ENCODE results near the gene GPBP1.
"Not testable (repeated sequence)": the region's sequence is repeated elsewhere in the genome, so short reads cannot be mapped to it uniquely, and the experiment has no call there.

GPBP1 gene

GRCh38 chr5:57173319-57174127 lies at the start of gene GPBP1:
TSS of gene GPBP1 (plus strand) at chr5:57174059. CDS start at chr5:57214131, 40,072 bp downstream.
- H3K36me3 ChIP-seq (ENCODE audit: control insufficient read depth, insufficient read depth, low read length), result peaks cover 20% of the 10 kb centered on the region
- H3K27ac ChIP-seq (ENCODE audit: low read depth, low read length), result peak within 1 kb of the TSS; percentile 99
- H3K4me3 ChIP-seq (ENCODE audit: low read depth, low read length), result peak within 1 kb of the TSS; percentile 98
- peaks cover 4% of the 10 kb centered on the region; the same call in 1 of the 2 replicates for H3K4me1 ChIP-seq (ENCODE audit: control insufficient read depth, insufficient read depth, low read length)
- H3K9ac ChIP-seq (ENCODE audit: low read length), result peak within 1 kb of the TSS; percentile 99
- no peaks in the 10 kb centered on the region for H3K9me3 ChIP-seq (ENCODE audit: control insufficient read depth, insufficient read depth, low read depth, low read length)
- no peaks in the 10 kb centered on the region for H3K27me3 ChIP-seq (ENCODE audit: control insufficient read depth, insufficient read depth, low read length)

- no peak overlapping the region for H3K27ac ChIP-seq (ENCODE audit: low read depth, low read length)
- H3K9ac ChIP-seq (ENCODE audit: low read length), result no peak overlapping the region
- H3K27me3 ChIP-seq (ENCODE audit: control insufficient read depth, insufficient read depth, low read length), result no peaks in the 10 kb centered on the region
- 0 out of 2 replicates have a peak, but pooled peaks cover 4% of the 10 kb centered on the region for H3K9me3 ChIP-seq (ENCODE audit: control insufficient read depth, insufficient read depth, low read depth, low read length)
- no peaks in the 10 kb centered on the region for H3K36me3 ChIP-seq (ENCODE audit: control insufficient read depth, insufficient read depth, low read length)
- no peak overlapping the region for H3K4me3 ChIP-seq (ENCODE audit: low read depth, low read length)
- no peaks in the 10 kb centered on the region for H3K4me1 ChIP-seq (ENCODE audit: control insufficient read depth, insufficient read depth, low read length)
These were observed 45.5 kb upstream of the GPBP1 start for GRCh38 chr5:57128325-57128724.

GRCh38 chr5:57133574-57133973 lies 40.3 kb upstream of the GPBP1 start:
- H3K27me3 ChIP-seq (ENCODE audit: control insufficient read depth, insufficient read depth, low read length), result no peaks in the 10 kb centered on the region
- H3K36me3 ChIP-seq (ENCODE audit: control insufficient read depth, insufficient read depth, low read length), result no peaks in the 10 kb centered on the region

GRCh38 chr5:57137401-57137800 lies 36.5 kb upstream of the GPBP1 start:
- no peaks in the 10 kb centered on the region for H3K4me1 ChIP-seq (ENCODE audit: control insufficient read depth, insufficient read depth, low read length)
- no peaks in the 10 kb centered on the region for H3K9me3 ChIP-seq (ENCODE audit: control insufficient read depth, insufficient read depth, low read depth, low read length)
- no peak overlapping the region for H3K4me3 ChIP-seq (ENCODE audit: low read depth, low read length)
- H3K9ac ChIP-seq (ENCODE audit: low read length), result no peak overlapping the region
- no peak overlapping the region for H3K27ac ChIP-seq (ENCODE audit: low read depth, low read length)
- H3K36me3 ChIP-seq (ENCODE audit: control insufficient read depth, insufficient read depth, low read length), result no peaks in the 10 kb centered on the region
- H3K27me3 ChIP-seq (ENCODE audit: control insufficient read depth, insufficient read depth, low read length), result no peaks in the 10 kb centered on the region

More at GRCh38 chr5:57133574-57133973, 40.3 kb upstream of the GPBP1 start:
- Histone ChIP-seq H3K9ac (ENCODE audit: low read length) (no peak overlapping the region), H3K9me3 (ENCODE audit: control insufficient read depth, insufficient read depth, low read depth, low read length) (no peaks in the 10 kb centered on the region), H3K4me1 (ENCODE audit: control insufficient read depth, insufficient read depth, low read length) (no peaks in the 10 kb centered on the region), H3K4me3 (ENCODE audit: low read depth, low read length) (no peak overlapping the region), H3K27ac (ENCODE audit: low read depth, low read length) (no peak overlapping the region)

- Histone ChIP-seq H3K27ac (ENCODE audit: low read depth, low read length) (no peak overlapping the region), H3K9me3 (ENCODE audit: control insufficient read depth, insufficient read depth, low read depth, low read length) (no peaks in the 10 kb centered on the region), H3K36me3 (ENCODE audit: control insufficient read depth, insufficient read depth, low read length) (no peaks in the 10 kb centered on the region), H3K27me3 (ENCODE audit: control insufficient read depth, insufficient read depth, low read length) (no peaks in the 10 kb centered on the region), H3K4me1 (ENCODE audit: control insufficient read depth, insufficient read depth, low read length) (no peaks in the 10 kb centered on the region), H3K9ac (ENCODE audit: low read length) (no peak overlapping the region), H3K4me3 (ENCODE audit: low read depth, low read length) (no peak overlapping the region)
These were observed 21.5 kb upstream of the GPBP1 start for GRCh38 chr5:57152316-57152715.

- no peaks in the 10 kb centered on the region for H3K36me3 ChIP-seq (ENCODE audit: control insufficient read depth, insufficient read depth, low read length)
- no peak overlapping the region for H3K9ac ChIP-seq (ENCODE audit: low read length)
- H3K4me3 ChIP-seq (ENCODE audit: low read depth, low read length), result no peak overlapping the region
- peaks cover 9% of the 10 kb centered on the region; the same call in 1 of the 2 replicates for H3K9me3 ChIP-seq (ENCODE audit: control insufficient read depth, insufficient read depth, low read depth, low read length)
- no peaks in the 10 kb centered on the region for H3K27me3 ChIP-seq (ENCODE audit: control insufficient read depth, insufficient read depth, low read length)
- no peaks in the 10 kb centered on the region for H3K4me1 ChIP-seq (ENCODE audit: control insufficient read depth, insufficient read depth, low read length)
- H3K27ac ChIP-seq (ENCODE audit: low read depth, low read length), result no peak overlapping the region
These were observed 18.8 kb upstream of the GPBP1 start for GRCh38 chr5:57155033-57155432.

- Histone ChIP-seq H3K9me3 (ENCODE audit: control insufficient read depth, insufficient read depth, low read depth, low read length) (peaks cover 9% of the 10 kb centered on the region; the same call in 1 of the 2 replicates), H3K4me1 (ENCODE audit: control insufficient read depth, insufficient read depth, low read length) (no peaks in the 10 kb centered on the region), H3K4me3 (ENCODE audit: low read depth, low read length) (no peak overlapping the region), H3K9ac (ENCODE audit: low read length) (no peak overlapping the region), H3K36me3 (ENCODE audit: control insufficient read depth, insufficient read depth, low read length) (no peaks in the 10 kb centered on the region), H3K27me3 (ENCODE audit: control insufficient read depth, insufficient read depth, low read length) (no peaks in the 10 kb centered on the region), H3K27ac (ENCODE audit: low read depth, low read length) (no peak overlapping the region)
These were observed 16.7 kb upstream of the GPBP1 start for GRCh38 chr5:57157131-57157530.

- H3K27me3 ChIP-seq (ENCODE audit: control insufficient read depth, insufficient read depth, low read length), result no peaks in the 10 kb centered on the region
- H3K9ac ChIP-seq (ENCODE audit: low read length), result no peak overlapping the region
- H3K4me1 ChIP-seq (ENCODE audit: control insufficient read depth, insufficient read depth, low read length), result no peaks in the 10 kb centered on the region
- no peaks in the 10 kb centered on the region for H3K36me3 ChIP-seq (ENCODE audit: control insufficient read depth, insufficient read depth, low read length)
- H3K27ac ChIP-seq (ENCODE audit: low read depth, low read length), result no peak overlapping the region
- H3K9me3 ChIP-seq (ENCODE audit: control insufficient read depth, insufficient read depth, low read depth, low read length), result peaks cover 9% of the 10 kb centered on the region; the same call in 1 of the 2 replicates
- no peak overlapping the region for H3K4me3 ChIP-seq (ENCODE audit: low read depth, low read length)
These were observed 16.2 kb upstream of the GPBP1 start for GRCh38 chr5:57157666-57158065.

- Histone ChIP-seq H3K9me3 (ENCODE audit: control insufficient read depth, insufficient read depth, low read depth, low read length) (no peaks in the 10 kb centered on the region), H3K4me1 (ENCODE audit: control insufficient read depth, insufficient read depth, low read length) (no peaks in the 10 kb centered on the region), H3K36me3 (ENCODE audit: control insufficient read depth, insufficient read depth, low read length) (no peaks in the 10 kb centered on the region), H3K4me3 (ENCODE audit: low read depth, low read length) (no peak overlapping the region), H3K27me3 (ENCODE audit: control insufficient read depth, insufficient read depth, low read length) (no peaks in the 10 kb centered on the region), H3K27ac (ENCODE audit: low read depth, low read length) (no peak overlapping the region), H3K9ac (ENCODE audit: low read length) (no peak overlapping the region)
These were observed 10.3 kb upstream of the GPBP1 start for GRCh38 chr5:57163553-57164006.

- H3K36me3 ChIP-seq (ENCODE audit: control insufficient read depth, insufficient read depth, low read length), result no peaks in the 10 kb centered on the region
- no peaks in the 10 kb centered on the region for H3K27me3 ChIP-seq (ENCODE audit: control insufficient read depth, insufficient read depth, low read length)
- no peaks in the 10 kb centered on the region for H3K4me1 ChIP-seq (ENCODE audit: control insufficient read depth, insufficient read depth, low read length)
- H3K9ac ChIP-seq (ENCODE audit: low read length), result no peak overlapping the region
- no peak overlapping the region for H3K27ac ChIP-seq (ENCODE audit: low read depth, low read length)
- H3K4me3 ChIP-seq (ENCODE audit: low read depth, low read length), result no peak overlapping the region
- H3K9me3 ChIP-seq (ENCODE audit: control insufficient read depth, insufficient read depth, low read depth, low read length), result no peaks in the 10 kb centered on the region
These were observed 9.7 kb upstream of the GPBP1 start for GRCh38 chr5:57164124-57164523.

- H3K4me1 ChIP-seq (ENCODE audit: control insufficient read depth, insufficient read depth, low read length); H3K36me3 ChIP-seq (ENCODE audit: control insufficient read depth, insufficient read depth, low read length); H3K9me3 ChIP-seq (ENCODE audit: control insufficient read depth, insufficient read depth, low read depth, low read length); H3K9ac ChIP-seq (ENCODE audit: low read length); H3K27ac ChIP-seq (ENCODE audit: low read depth, low read length); H3K27me3 ChIP-seq (ENCODE audit: control insufficient read depth, insufficient read depth, low read length); H3K4me3 ChIP-seq (ENCODE audit: low read depth, low read length): not testable (repeated sequence)
These were observed 8.7 kb upstream of the GPBP1 start for GRCh38 chr5:57165171-57165570.

All from HUES6 (cell line).